ENCODE results near the gene RNF180. TPM values are rescaled to one million over a fixed set of nuclear protein-coding genes. Genes with fewer than 3 reads are reported as not detected.

The RNF180 gene
- total RNA-seq, 6 experiments from 2014 or later = 3.8 to 6.7 (median 6.0) TPM

DNA sequence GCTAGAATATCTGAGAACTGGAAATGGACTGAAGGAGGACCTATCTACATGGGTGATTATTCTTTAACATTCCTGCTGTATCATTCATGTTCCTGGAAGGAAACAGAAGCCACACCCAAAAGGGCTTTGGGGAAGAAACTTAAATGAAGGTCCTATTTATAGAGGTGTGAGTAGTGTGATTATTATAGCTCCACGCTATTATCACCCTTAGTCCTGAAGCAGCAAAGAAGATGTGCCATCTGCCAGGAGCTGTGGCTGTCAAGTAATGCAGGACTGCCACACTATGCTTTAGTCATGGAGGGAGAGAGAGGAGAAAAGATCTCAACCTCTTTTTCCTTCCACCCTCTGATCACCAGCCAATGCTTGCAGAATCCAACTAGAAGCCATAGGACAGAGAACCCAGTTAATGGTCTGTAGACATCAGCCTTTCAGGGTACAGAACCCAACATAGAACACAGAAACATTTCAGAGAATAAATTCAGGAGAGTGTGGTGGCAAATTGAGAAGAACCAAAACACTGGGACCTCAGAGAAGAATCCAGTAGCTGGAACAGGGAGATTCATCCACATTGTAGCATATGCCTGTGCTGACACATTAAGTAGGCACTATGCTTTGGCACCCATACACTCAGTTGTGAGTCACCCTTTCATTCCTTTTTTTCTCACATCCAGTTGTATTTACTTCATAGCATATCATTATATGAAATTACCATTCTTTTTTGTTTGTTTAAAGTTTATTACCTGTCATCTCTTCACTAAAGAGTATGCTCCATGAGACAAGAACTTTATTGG is 21.0 kb upstream of the RNF180 start:
- TF ChIP-seq, protein P1, sequence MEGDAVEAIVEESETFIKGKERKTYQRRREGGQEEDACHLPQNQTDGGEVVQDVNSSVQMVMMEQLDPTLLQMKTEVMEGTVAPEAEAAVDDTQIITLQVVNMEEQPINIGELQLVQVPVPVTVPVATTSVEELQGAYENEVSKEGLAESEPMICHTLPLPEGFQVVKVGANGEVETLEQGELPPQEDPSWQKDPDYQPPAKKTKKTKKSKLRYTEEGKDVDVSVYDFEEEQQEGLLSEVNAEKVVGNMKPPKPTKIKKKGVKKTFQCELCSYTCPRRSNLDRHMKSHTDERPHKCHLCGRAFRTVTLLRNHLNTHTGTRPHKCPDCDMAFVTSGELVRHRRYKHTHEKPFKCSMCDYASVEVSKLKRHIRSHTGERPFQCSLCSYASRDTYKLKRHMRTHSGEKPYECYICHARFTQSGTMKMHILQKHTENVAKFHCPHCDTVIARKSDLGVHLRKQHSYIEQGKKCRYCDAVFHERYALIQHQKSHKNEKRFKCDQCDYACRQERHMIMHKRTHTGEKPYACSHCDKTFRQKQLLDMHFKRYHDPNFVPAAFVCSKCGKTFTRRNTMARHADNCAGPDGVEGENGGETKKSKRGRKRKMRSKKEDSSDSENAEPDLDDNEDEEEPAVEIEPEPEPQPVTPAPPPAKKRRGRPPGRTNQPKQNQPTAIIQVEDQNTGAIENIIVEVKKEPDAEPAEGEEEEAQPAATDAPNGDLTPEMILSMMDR (IDR thresholded peaks at IDR 0.05) = no peak
- no peak for TF ChIP-seq POLR2A (IDR thresholded peaks at IDR 0.05)
- Histone ChIP-seq H3K27me3 (no peaks in the 10 kb centered on the region), H3K27ac (no peak overlapping the region), H3K4me3 (no peak overlapping the region), H3K36me3 (no peaks in the 10 kb centered on the region), H3K9me3 (no peaks in the 10 kb centered on the region), H3K4me1 (peaks cover 0 to 5% (median 0%) of the 10 kb centered on the region in 4 donors)
- intact Hi-C loops (cut with DNase I) = loop anchor here in 1 of 2 donors (10.0 kb wide), 1 partner anchor 60 kb away; no protein-coding TSS in a partner anchor
- DNase-seq (no peak), ATAC-seq (no peak)
- 60% methylated on average over 1 of the region's 1 CpG for WGBS (ENCODE audit: insufficient coverage, low coverage, low lambda C conversion rate, missing lambda C conversion rate)

- intact Hi-C loops (cut with DNase I) = loop anchor here in 1 of 2 donors (10.0 kb wide), 1 partner anchor 59 kb away; no protein-coding TSS in a partner anchor
- Histone ChIP-seq H3K4me3 (no peak overlapping the region), H3K27me3 (no peaks in the 10 kb centered on the region), H3K4me1 (peaks cover 0 to 5% (median 0%) of the 10 kb centered on the region in 4 donors), H3K9me3 (no peaks in the 10 kb centered on the region), H3K36me3 (no peaks in the 10 kb centered on the region), H3K27ac (no peak overlapping the region)
- WGBS (ENCODE audit: insufficient coverage, low coverage, low lambda C conversion rate, missing lambda C conversion rate) = 48% methylated on average over 4 of the region's 4 CpGs
- DNase-seq (no peak), ATAC-seq (no peak)
- TF ChIP-seq POLR2A (IDR thresholded peaks at IDR 0.05) = no peak
- TF ChIP-seq, protein P1 (IDR thresholded peaks at IDR 0.05) = no peak
These were observed 20.3 kb upstream of the RNF180 start for GRCh38 chr5:64145216-64145895.

DNA sequence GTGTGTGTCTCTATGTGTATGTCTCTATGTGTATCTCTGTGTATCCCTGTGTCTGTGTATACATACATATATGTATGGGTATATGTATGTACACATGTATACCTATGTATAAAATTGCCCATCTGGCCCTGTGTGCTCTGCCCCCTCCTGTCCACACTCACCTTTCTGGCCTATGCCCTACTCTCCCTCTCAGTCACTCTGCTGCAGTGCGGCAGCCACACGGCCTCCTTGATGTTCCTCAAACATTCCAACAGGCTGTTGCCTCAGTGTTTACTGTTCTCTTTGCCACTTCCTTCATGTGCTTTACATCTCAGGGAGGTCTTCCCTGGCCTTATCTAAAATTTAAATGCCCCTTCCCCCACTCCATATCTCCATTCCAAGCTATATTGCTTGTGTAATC is 18.3 kb upstream of the RNF180 start:
- WGBS (ENCODE audit: insufficient coverage, low coverage, low lambda C conversion rate, missing lambda C conversion rate) = 57% methylated on average over 2 of the region's 2 CpGs
- H3K27ac ChIP-seq = no peak overlapping the region
- DNase-seq = no peak
- intact Hi-C loops (cut with DNase I) = loop anchor here in 1 of 2 donors (10.0 kb wide), 1 partner anchor 57 kb away; no protein-coding TSS in a partner anchor
- H3K4me3 ChIP-seq = no peak overlapping the region
- peaks cover 0 to 5% (median 0%) of the 10 kb centered on the region in 4 donors for H3K4me1 ChIP-seq
- TF ChIP-seq, protein P1 (IDR thresholded peaks at IDR 0.05) = no peak
- TF ChIP-seq POLR2A (IDR thresholded peaks at IDR 0.05) = no peak
- H3K36me3 ChIP-seq = no peaks in the 10 kb centered on the region
- H3K9me3 ChIP-seq = no peaks in the 10 kb centered on the region
- H3K27me3 ChIP-seq = no peaks in the 10 kb centered on the region
- ATAC-seq = peak in 3 of 4 donors; percentile 22 to 60 (median 28)

DNA sequence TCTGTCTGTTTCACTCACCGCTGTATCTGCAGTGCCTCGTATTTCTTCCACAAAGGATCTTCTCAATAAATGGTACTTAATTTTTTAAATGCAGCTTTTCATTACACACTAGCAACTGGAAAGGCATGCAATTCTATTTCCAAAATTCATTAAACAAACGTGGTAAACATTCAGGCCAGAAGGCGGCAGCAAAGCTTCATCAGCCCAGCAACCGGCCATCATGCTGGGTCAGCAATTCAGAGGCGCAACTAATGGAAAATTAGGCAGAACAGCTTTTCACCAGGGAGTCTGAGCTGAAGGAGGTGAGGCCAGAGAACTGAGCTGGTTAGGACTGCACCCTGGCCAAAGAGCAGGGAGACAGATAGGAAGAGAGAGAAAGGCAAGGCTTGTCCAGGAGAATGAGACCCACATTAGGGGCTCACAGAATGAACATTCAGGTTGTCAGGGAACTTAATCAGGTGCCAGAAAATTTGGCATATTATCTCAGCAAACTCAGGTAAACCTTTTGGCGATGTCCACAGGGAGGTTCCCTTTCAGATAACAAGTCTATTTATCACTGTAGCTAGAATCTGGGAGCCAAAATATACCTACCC is 17.7 kb upstream of the RNF180 start:
- Histone ChIP-seq H3K4me3 (no peak overlapping the region), H3K27ac (no peak overlapping the region), H3K4me1 (peaks cover 0 to 5% (median 0%) of the 10 kb centered on the region in 4 donors), H3K9me3 (no peaks in the 10 kb centered on the region), H3K36me3 (no peaks in the 10 kb centered on the region), H3K27me3 (no peaks in the 10 kb centered on the region)
- ATAC-seq (peak; percentile 92 to 97 (median 96)), DNase-seq (peak; percentile 55 to 73 (median 61))
- WGBS (ENCODE audit: insufficient coverage, low coverage, low lambda C conversion rate, missing lambda C conversion rate) = 11% methylated on average over 7 of the region's 7 CpGs
- TF ChIP-seq, protein P1 (IDR thresholded peaks at IDR 0.05) = peak; percentile 76 to 86 (median 78)
- TF ChIP-seq POLR2A (IDR thresholded peaks at IDR 0.05) = no peak
- intact Hi-C loops (cut with DNase I) = loop anchor here in 1 of 2 donors (10.0 kb wide), 1 partner anchor 57 kb away; no protein-coding TSS in a partner anchor
